GM19397 (cell line): ENCODE results near the gene DIO2.

ENCODE experiments used
- ATAC-seq: cut with Tn5 transposase; IDR thresholded peaks from one replicate; pipeline ENCODE4 v1.9.1; 2021; ENCODE audit warnings: mild to moderate bottlenecking, moderate library complexity; ENCODE audit not compliant: unreplicated experiment

Gene DIO2

DNA sequence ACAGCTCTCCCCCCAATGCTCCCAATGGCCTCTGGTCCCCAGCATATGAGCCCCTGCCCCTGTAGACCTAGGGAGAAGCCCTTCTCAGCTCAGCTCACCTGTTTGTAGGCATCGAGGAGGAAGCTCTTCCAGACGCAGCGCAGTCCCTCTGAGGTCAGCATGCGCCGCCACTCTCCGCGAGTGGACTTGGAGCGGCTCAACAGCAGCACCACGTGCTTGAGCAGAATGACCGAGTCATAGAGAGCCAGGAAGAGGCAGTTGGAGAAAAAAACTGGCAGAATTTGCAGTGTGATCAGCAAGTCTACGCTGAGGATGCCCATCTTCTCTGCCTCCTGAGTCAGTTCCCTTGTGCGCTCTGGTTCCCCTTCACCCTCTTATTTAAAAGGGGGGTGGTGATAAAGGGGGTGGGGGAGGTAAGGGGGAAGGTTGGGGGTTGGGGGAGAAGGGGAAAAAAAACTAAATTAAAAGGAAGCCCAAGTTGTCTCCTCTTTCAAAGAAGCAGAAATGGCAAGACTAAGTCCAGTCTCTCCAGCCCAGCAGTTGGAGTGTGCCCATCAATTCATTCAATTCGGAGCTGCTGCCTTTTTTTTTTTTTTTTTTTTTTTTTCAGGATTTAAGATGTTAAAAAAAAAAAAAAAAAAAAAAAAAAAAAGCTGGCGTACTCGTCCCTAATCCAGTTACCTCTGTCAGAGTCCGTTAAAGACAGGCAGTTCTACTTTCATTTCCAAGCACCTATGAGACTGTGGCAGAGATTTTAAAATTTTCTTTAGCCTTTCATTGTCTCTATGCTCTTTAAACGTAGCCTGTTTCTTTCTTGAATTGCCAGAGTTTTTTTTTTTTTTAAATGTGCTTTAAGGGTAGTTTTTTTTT lies at the start of gene DIO2:
Gene DIO2 (minus strand): TSS at position 352 of the 870 bp plus-strand sequence. CDS start 32 bp downstream, at position 320.
- ATAC-seq, result no peak

DNA sequence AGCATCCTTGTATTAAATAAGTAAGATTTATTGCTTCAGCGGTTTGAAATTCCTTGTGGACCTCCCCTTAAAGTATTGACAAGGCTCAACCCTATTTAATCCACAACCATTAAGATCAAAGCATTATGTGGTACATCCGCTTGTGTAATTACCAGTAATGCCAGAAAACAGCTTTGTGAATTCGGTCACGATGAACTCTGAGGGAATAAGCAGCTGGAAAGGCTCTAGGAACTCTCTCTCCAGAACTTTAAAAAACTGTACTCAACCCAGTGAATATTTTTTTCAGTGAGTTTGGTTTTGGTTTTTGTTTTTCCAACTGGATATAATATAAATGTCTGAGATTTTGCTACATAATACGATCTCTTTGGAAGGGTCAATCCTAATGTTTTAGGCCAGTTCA lies 49.3 kb upstream of the DIO2 start:
- ATAC-seq, result no peak

DNA sequence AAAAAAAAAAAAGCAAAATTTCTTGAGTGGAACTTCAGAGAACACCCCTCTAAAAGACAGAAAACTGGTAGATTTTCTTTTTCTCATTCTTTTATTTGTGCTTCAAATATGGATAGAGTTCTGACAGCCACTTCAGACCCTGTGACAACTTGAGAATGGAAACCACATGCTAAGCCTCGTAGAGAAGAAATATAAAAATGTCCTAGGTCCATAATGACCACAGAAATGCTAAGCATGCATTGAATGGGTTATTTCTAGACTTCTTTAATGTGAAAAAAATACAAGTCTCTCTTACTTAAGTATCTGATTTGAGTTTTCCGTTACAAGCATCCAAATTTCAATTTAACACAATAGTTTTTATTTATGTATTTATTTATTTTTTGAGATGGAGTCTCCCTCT lies 28.3 kb upstream of the DIO2 start:
- ATAC-seq, result no peak

DNA sequence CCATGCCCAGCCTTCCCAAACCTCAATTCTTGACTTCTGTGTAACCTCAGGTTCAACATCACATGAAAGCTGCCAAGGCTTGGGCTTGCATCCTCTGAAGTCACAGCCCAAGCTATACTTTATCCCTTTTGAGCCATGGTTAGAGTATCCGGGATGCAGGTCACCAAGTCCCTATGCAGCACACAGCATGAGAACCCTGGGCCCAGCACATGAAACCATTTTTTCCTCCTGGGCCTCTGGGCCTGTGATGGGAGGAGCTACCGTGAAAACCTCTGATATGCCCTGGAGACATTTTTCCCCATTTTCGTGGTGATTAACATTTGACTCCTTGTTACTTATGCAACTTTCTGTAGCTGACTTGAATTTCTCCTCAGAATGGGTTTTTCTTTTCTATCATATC lies 25.8 kb upstream of the DIO2 start:
- ATAC-seq, result no peak

DNA sequence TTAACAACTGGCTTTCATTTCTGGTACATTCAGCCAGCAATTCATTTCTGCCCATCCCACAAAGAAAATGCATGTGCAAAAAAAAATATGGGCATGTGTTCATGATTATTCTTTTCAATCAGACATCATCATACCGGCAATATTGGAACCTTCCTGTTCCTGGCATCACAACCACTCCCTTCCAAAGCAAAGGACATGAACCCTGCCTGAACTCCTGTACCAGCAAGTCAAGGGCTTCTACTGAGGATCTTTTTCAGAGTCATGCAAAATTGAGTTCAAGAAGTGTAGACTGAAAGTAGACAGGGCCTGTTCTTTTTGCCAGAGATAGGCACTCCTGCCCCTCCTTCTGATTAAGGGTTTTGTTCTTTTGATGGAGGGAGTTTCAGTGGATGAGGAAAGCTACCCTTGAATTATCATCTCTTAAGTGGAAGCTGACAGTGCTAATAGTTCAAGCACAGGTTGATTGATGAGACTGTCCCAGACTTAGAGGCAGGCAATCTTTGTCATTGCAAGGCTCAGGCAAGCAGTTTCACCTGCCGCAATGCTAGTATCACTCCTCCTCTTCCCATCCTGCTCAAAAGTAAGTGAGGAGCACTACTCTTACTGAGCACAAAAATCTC lies 22.3 kb upstream of the DIO2 start:
- ATAC-seq, result no peak

DNA sequence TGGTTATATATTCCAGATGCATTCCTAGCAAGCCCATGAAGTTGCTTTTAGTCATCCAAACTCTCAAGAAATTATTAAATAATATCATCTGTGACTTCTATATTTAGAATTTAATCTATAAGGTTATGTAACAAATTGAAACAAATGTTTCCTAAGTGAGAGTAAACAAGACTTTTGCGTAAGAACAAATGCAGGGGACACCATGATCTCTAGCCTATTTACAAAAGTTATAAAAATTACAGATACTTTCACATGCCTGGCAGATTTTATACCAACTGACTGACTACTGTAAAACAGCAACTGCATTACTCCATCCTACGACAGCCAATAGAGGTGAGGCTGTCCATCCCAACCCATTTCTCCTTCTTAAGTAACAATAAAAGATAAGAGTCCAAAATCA lies 20.4 kb upstream of the DIO2 start:
- no peak for ATAC-seq

DNA sequence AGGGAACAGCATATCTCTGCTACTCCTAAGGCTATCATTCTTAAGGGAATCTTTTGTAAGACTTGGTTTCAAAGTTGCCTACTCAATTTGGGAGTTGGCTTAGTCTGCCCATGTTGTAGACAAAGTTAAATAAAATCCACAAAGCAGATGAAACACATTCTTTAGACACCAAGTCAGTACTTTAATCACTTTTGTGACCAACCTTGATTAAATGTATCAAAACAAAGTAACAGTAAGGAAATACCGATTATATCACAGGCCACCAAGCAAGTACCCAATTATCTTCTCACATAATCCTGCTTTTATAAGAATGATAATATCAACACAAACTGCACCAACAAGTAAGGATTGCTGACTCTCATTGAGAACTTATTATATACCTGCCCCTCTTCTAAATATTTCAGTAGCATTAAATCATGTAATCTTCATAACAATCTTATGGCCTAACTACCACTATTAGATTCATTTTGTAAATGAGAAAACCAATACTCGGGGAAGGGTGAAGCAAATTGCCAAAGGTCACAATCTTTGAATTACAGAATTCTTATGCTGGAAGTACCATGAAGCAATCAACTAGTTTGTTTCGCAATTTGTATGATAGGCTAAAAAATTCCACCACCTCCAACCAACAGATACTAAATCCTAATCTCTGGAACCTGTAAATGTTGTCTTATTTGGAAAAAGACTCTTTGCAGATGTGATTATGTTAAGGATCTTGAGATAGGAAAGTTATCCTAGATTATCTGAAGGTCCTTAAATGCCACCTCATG lies 12.6 kb upstream of the DIO2 start:
- no peak for ATAC-seq

DNA sequence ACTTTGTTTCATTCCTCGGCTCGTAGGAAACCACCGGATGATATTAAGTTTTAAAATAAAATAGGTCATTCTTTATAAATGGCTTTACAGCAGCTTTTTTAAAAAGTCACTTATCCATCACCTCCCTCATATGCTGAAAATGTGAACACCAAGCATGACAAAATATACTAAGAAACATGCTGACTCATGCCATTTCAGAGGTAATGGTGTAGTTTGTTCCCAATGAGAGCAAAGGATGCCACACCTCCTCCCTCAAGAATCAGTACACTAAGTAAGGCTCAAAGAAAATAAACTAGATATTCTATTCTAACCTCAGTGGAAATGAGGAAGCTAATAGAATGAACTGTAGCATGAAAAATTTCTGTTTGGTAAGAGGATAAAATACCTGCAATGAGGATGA lies 5.5 kb upstream of the DIO2 start:
- no peak for ATAC-seq

DNA sequence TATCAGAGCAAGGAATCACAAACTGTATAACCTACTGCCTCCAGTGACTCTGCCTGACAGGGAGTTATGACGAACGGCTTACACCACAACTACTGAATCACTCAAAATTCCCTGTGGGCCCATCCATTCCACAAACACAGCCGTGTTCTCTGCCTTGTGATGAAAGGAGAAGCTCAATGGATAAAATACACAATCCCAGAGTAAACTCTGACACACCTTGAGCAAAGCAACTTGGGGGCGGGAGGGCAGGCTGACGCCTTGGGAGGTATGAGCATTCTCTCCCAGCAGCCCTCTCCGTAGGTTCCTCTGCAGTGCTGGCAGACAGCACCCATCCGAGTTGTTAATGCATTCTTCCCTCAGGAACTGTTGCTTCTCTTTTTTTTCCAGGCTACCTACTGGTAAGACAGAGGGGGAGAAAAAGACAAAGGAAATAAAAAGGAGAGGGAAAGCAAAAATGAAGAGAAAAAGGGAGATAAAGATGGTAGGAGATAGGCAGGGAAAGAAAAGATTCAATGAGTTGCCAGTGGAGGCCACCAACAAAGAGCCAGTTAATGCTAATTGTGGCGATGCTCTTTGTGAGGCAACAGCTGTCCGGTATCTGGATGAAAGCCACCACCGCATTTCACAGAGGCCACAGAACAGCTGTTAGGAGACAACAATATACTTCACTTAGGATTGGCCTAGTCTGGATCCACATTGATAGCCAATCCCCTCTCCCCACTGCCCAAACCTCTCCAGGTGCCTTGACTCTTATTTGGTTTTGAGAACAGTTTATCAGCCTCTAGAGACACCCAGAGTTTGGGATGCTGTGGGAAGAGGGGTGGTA lies 4.7 kb upstream of the DIO2 start:
- ATAC-seq, result no peak

DNA sequence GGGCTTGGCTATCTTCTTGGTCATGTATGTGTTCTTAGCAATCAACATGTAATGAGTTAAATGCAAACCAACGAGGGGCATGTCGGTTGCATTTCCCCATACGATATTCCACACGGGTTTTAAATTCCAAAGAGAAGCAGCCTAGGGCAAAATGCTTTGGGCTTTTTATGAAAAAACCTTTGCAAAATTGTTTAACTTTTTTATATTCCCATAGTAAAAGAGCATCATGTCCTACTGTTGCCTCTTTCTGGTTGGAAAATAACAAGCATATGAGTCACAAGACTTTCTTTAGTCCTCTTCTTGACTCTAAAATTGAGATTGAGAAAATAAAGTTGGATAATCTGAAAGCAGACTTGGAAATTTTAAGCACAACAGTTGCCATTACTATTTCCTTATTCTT lies 3.8 kb upstream of the DIO2 start:
- no peak for ATAC-seq

DNA sequence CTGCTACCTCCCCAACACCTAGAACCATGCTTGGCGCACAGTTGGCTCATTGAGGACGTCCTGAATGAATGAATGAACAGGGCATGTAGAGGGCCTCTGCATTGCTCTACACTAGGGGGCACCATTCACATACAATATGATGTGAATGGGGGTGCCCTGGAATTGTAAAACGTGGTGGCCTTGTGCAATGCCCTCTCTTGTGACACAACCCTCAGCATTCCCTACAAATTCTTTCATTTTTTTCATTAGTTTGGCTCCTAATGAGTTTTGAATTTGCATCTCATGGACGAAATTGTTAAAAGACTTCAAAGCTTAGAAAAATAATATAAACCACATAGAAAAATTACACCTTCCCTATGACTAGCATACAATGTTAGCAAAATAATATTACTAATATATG lies 2.3 kb upstream of the DIO2 start:
- no peak for ATAC-seq

DNA sequence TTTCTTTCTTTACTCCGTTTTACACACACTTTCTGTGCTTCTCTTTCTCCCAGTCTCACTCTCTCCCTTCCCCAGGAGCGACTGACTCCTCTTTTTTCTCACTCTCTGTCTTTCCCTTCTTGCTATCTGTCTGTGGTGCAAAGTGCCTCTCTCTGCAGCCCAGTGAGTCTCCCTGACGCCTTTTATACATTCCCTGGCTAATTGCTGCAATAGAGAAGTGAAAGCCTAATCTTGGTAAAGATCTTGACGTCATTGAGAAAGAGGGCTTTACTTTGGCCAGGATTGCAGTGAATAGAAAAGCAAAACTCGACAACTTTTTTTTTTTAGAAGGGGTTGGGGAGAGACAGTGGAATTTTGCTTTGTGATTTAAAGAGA lies 706 bp upstream of the DIO2 start:
- ATAC-seq, result no peak

DNA sequence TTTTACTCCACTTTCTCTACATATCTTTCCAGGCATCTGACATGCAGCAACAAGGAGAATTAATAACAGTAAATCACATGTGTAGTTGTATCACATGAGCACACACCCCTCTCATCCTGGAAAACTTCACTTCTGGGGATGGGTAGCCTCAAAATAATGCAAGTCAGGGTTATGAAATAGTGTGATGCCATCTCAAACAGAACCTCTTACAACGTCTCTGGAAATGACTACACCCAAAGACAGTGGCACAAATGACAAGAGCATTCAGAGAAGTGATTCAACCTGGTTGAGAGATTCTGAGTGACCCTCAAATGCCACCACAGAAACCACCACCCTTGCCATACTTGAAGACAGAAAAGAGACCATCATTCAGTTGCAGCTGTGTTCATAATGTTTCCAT lies 2.8 kb downstream of the DIO2 start:
- no peak for ATAC-seq

DNA sequence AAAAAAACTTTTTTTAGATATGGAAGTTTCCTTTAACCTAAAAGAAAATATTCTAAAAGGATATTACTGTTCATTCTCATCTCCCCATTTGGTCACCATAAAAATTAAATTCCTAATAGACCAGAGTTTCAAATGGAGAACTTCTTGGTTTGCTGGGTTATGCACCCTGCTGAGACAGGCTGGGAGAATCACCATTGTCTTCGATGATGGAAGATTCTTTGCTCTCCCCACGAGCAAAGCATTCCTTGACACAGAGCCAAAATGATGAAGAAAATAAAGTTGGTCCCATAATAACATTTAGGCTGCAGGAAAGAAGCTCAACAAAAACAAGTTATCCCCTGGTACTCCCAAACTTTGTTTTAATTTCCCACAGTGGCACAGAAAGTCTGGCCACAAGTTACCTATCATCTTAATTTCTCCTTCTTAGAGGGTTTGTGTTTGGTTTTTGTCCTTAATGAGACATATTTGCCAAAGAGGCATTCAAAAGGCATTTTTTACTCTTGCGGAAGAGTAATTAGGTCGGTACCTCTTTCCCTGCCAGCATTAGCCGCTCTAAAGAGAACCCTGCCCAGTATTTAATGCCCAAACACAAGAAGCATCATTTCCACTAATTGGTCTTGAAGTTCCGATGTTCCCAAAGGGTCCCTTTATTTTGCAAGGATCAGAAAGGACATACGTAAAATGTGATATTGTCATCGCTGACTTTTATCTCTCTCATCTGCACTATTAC lies 4.8 kb downstream of the DIO2 start:
- no peak for ATAC-seq

DNA sequence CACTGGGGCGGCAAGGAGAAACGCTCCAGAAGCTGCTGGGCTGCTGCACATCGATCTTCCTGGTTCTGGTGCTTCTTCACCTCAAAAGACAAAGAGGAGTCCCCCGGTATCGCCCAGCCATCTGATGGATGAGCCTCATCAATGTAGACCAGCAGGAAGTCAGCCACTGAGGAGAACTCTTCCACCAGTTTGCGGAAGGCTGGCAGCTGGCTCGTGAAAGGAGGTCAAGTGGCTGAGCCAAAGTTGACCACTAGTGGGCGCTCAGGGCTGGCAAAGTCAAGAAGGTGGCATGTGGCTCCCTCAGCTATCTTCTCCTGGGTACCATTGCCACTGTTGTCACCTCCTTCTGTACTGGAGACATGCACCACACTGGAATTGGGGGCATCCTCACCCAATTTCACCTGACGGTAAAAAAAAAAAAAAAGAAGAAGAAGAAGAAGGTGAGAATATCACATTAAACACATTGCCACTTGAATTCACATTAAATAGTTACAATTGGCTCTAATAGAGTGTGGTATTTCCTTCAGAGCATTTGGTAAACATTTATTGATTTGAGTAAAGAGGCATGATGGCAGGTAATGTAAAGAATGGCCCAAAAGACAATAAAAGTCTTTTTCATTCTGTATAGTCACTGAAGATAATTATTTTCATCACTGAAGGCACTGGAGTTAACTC lies 8.3 kb downstream of the DIO2 start:
- no peak for ATAC-seq

DNA sequence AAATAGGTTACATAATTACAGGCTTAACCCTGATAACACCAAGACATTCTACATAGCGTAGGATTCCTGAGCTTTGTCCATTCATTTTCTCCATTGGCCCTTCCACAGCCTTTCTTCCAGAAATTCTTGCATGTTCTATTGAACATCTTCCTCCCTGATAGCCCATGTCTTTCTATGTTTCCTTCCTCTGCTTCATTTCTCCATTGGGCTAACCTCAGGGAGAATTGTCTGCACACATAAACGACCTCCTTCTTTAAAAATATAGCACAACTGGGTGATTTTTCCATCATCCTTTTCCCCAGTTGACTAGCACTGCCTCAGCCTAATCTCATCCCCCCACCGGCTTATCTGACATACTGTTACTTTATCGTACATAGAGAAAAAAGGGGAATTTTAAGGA lies 11.2 kb downstream of the DIO2 start:
- no peak for ATAC-seq

DNA sequence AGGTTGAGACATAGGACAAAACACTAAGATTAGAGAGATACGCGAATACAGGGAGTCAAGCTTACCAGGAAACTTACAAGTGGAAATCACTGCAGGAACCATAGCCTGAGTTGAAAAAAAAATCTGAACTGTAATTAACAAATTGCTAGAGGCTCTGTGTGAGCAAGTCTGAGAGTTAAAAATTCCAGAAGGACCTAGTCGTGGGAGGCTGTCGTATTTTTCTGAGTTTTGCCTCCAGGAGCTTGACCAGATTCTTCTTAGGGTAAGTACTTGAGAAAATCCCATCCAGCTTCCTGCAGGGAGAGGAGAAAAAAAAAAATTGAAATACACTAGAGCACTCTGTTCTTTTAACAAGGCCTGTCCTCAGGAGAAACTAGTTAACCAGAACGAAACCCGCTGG lies 22.7 kb downstream of the DIO2 start:
- no peak for ATAC-seq

DNA sequence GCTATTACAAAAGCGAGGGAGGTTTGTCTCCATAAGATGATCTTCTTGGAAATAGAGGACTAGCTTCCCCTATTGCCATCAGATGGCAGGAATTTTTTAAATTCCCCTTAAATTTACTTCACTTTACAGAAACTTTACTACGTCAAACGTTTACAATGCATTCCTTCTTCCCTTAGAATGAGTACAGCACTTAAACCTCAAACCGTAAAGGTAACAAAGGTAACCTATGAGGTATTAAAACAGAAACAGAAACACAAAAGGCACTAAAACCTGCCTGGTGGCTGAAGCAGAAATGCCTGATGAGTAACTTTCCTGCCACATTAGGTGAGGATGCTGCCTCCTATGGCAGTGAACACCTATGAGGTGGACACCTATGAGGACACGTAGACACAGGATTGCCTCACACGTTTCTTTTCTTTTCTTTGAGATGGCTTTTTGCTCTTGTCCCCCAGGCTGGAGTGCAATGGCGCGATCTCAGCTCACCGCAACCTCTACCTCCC lies 25.0 kb downstream of the DIO2 start:
- ATAC-seq, result no peak

DNA sequence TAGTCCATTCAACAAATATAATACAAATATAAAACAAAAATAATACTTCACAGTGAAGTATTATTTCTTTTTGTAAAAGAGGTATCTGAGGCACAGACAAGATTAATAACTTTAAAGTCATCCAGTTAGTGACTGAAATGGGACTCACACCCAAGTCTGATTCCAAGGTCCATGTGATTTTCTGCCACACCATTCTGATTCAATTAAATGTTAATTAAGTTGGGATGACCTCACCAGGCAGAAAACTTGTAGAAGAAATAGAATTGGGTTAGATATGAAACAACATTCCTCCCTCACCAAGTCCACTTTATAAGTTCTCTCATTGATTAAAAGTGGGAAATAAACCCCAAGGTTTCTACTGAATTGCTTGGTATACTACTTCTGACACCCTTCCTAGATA lies 34.4 kb downstream of the DIO2 start:
- ATAC-seq, result no peak
